22Rv1 (cell line): ENCODE measurements around the gene DAO.

Source experiments
- H3K27ac ChIP-seq: fragments of 450-650 bp; 2 replicates; pipeline ENCODE4 v1.5.1; 2017
- ZFX ChIP-seq: fragments of 450-650 bp; IDR thresholded peaks from 2 replicates; pipeline ENCODE4 v1.6.1; 2017; ENCODE audit warnings: antibody characterized with exemption, borderline replicate concordance
- TF ChIP-seq, protein P1 (sequence below): fragments of 450-650 bp; IDR thresholded peaks from 2 replicates; pipeline ENCODE4 v1.5.1; 2017; ENCODE audit warnings: mild to moderate bottlenecking

Gene DAO

DNA sequence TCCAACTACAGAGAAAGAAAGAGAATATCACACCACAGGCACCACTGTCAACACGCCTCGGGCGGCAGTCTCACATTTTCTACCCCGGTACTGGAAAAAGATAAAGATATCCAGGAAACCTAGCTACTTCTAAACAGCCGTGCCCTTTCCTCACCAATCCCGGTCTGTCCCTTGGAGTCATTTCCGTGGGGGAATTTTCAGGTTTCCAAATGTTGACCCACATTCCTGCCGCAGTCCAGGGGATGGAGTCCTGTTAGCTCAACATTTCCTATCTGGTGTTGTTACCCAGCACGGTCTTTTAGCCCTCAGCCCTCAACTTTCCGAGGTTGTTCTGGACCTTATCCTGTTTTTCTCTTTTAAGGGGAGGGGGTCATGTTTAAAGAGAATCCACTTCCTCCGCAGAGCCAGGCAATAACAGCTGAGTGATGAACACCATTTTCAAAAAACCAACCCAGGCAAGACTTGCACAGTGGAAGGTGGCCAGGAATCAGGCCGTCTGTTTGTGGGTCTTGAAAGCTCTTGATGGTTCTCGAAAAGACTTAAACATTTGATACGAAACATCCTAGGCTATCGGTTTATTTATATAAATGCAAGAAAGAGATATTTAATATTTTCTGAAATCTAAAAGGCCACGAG is 27.1 kb upstream of the DAO start:
- TF ChIP-seq, protein P1, sequence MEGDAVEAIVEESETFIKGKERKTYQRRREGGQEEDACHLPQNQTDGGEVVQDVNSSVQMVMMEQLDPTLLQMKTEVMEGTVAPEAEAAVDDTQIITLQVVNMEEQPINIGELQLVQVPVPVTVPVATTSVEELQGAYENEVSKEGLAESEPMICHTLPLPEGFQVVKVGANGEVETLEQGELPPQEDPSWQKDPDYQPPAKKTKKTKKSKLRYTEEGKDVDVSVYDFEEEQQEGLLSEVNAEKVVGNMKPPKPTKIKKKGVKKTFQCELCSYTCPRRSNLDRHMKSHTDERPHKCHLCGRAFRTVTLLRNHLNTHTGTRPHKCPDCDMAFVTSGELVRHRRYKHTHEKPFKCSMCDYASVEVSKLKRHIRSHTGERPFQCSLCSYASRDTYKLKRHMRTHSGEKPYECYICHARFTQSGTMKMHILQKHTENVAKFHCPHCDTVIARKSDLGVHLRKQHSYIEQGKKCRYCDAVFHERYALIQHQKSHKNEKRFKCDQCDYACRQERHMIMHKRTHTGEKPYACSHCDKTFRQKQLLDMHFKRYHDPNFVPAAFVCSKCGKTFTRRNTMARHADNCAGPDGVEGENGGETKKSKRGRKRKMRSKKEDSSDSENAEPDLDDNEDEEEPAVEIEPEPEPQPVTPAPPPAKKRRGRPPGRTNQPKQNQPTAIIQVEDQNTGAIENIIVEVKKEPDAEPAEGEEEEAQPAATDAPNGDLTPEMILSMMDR: no peak
- TF ChIP-seq ZFX: no peak
- no peak overlapping the region for H3K27ac ChIP-seq

GRCh38 chr12:108853426-108853825 is 26.5 kb upstream of the DAO start:
- TF ChIP-seq, protein P1: no peak
- no peak for TF ChIP-seq ZFX
- no peak overlapping the region for H3K27ac ChIP-seq

- TF ChIP-seq ZFX: no peak
- TF ChIP-seq, protein P1: no peak
- no peak overlapping the region for H3K27ac ChIP-seq
These were observed 25.9 kb upstream of the DAO start for GRCh38 chr12:108853981-108854446.

DNA sequence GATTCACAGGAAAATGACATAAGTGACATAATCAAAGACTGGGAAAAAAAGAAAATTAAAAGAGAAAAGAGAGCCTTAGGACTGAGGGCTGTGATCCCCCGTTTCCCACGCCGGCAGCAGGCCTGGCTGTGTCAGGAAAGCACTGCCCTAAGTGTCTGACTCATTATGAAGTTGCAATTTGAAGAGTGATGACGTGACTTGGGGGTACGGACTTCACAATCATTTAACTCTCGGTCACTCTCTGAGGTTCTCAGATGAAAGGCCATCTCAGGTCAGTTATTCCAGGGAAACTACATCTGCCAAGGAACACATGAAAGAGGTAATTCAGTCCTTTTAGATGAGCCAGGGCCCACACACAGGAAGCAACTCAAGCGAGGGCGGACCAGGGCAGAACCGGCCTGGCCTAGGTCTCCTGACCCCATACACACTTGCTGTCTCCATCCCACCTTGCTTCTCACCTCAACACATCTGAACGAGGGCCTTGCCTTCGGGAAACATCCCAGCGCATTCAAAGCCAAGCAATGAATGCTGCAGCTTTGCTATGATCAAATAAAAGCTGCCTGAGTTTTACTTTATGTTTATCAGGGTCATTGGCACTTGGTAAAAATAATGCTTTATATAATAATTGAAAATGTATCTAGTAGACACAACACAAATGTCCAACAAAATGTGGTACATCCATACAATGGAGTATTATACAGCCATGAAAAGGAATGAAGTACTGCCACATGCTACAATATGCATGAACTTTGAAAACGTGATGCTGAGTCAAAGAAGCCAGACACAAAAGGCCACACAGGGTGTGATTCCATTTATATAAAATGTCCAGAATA is 25.2 kb upstream of the DAO start:
- H3K27ac ChIP-seq: no peak overlapping the region
- TF ChIP-seq, protein P1: no peak
- no peak for TF ChIP-seq ZFX

DNA sequence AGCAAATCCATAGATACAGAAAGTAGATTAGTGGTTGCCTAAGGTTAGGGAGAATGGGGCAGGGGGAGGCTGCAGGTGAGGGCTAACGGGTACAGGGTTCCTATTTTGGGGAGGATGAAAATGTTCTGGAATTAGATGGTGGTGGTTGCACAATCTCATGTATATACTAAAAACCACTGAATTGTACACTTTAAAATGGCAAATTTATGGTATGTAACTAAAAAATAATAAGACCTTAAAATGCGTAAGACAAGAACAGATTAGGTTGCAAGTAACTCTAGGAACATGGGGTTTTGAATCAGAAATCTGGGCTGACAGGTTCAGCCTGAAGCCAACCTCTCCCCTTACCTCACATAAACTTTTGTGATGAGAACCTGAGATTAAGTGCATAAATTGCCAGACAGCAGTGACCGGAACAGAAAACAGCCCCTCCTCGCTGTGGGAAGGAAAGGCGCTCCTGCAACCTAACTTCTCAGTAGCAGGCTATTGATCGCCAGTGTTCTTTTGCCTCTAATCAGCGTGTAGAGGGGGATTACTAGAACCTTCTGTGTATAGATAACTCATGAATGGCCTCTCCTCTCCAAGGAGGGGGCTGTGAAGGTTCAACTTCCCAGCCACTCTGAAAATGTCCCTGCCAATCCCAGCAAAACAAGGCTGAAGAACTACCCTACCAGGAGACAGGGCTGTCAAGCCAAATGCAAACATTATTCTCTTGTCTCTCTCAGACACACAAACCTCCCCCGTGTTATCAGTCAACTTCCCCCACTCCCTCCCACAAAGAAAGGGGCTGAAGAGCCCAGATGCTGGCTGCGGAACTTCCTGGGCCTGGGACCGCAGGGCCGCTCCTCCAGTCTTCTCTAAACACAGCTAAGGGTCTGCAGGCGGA is 24.4 kb upstream of the DAO start:
- peak overlapping the region; percentile 81 for H3K27ac ChIP-seq

GRCh38 chr12:108856170-108856427 is 23.8 kb upstream of the DAO start:
- TF ChIP-seq, protein P1: no peak
- no peak for TF ChIP-seq ZFX
- peak overlapping the region; percentile 81 for H3K27ac ChIP-seq

More for the DNA sequence above, 24.4 kb upstream of the DAO start:
- TF ChIP-seq, protein P1: no peak
- no peak for TF ChIP-seq ZFX
